HepG2 (cell line): ENCODE measurements around the gene SH3BP5. TPM values are rescaled to one million over a fixed set of nuclear protein-coding genes. Genes with fewer than 3 reads are reported as not detected.
A peak's percentile ranks its signal among the peaks of the same experiment; 100 is the strongest.

Experiments
- BCL3 ChIP-seq: sonication (generic); formaldehyde crosslinking; IDR thresholded peaks from 2 replicates; pipeline ENCODE4 v1.5.1; 2020; ENCODE audit warnings: mild to moderate bottlenecking, missing genetic modification reagents, moderate library complexity
- GABPB1 ChIP-seq: IDR thresholded peaks from 2 replicates; pipeline ENCODE4 v1.6.1; 2016; ENCODE audit warnings: mild to moderate bottlenecking, missing genetic modification reagents, moderate library complexity, missing compliant biosample characterization
- IKZF5 ChIP-seq: IDR thresholded peaks from 2 replicates; pipeline ENCODE4 v1.6.1; 2018; ENCODE audit warnings: missing genetic modification reagents, mild to moderate bottlenecking, missing compliant biosample characterization
- PLSCR1 ChIP-seq: sonication (generic); formaldehyde crosslinking; IDR thresholded peaks from 2 replicates; pipeline ENCODE4 v1.5.0; 2020; ENCODE audit warnings: missing genetic modification reagents, mild to moderate bottlenecking, borderline replicate concordance
- PRMT3 ChIP-seq: sonication (generic); formaldehyde crosslinking; IDR thresholded peaks from 2 replicates; pipeline ENCODE4 v1.8.1; 2022; ENCODE audit warnings: low read depth, mild to moderate bottlenecking, moderate library complexity, missing genetic modification reagents, borderline replicate concordance
- RFX1 ChIP-seq: fragments of 450-650 bp; IDR thresholded peaks from 2 replicates; pipeline ENCODE4 v1.6.1; 2017
- SAFB2 ChIP-seq: sonication (generic); formaldehyde crosslinking; IDR thresholded peaks from 2 replicates; pipeline ENCODE4 v1.5.1; 2020; ENCODE audit warnings: missing genetic modification reagents, low read depth, mild to moderate bottlenecking, borderline replicate concordance
- SRSF1 ChIP-seq: fragments of 200-400 bp; formaldehyde crosslinking; optimal IDR thresholded peaks from 2 replicates; pipeline ENCODE3; 2017; ENCODE audit warnings: mild to moderate bottlenecking, low read depth, low read length, moderate library complexity
- ZNF407 ChIP-seq: sonication (generic); formaldehyde crosslinking; IDR thresholded peaks from one replicate; pipeline ENCODE4 v1.5.1; 2020; ENCODE audit warnings: mild to moderate bottlenecking, missing genetic modification reagents; ENCODE audit errors: not compliant biosample characterization
- ZNF569 ChIP-seq: sonication (generic); formaldehyde crosslinking; IDR thresholded peaks from 2 replicates; pipeline ENCODE4 v1.5.0; 2020; ENCODE audit warnings: mild to moderate bottlenecking, missing genetic modification reagents, moderate library complexity, borderline replicate concordance
- ZNF574 ChIP-seq: sonication (generic); formaldehyde crosslinking; IDR thresholded peaks from 2 replicates; pipeline ENCODE4 v1.4.0; 2020; ENCODE audit warnings: missing genetic modification reagents
- ZNF589 ChIP-seq: sonication (generic); formaldehyde crosslinking; conservative IDR thresholded peaks from 2 replicates; pipeline ENCODE4 v1.8.0; 2022; ENCODE audit warnings: mild to moderate bottlenecking, moderate library complexity, missing genetic modification reagents
- ZNF75D ChIP-seq: sonication (generic); formaldehyde crosslinking; IDR thresholded peaks from 2 replicates; pipeline ENCODE4 v1.8.1; 2023; ENCODE audit warnings: missing genetic modification reagents, mild to moderate bottlenecking, borderline replicate concordance
- polyA plus RNA-seq, 8 experiments: library from polyadenylated mRNA; depleted of rRNA in 3 of 8; stranded (reverse) in 7 of 8; unstranded in 1 of 8; fragments of >200 nt; fragmentation: Illumina TruSeq in 4 of 8; extraction: Trizol in 4 of 8; gene quantifications; 2 replicates each; pipeline versions ENCODE4 v1.2.1 to v1.2.3, GENCODE V29; 2011 to 2016; ENCODE audit warnings: low read depth in 4 of 8, missing spikeins in 1 of 8, mixed read lengths in 1 of 8; ENCODE audit not compliant: insufficient read depth in 1 of 8
- total RNA-seq, 5 experiments: library from RNA; depleted of rRNA; stranded (reverse); fragments of >200 nt; fragmentation: Illumina TruSeq; extraction: Trizol; gene quantifications; 2 replicates each; pipeline ENCODE4 v1.2.3, GENCODE V29; 2016; ENCODE audit warnings: low read depth in 1 of 5

SH3BP5 gene
- total and polyA plus RNA-seq, 2 of the 13 experiments (the other 11 are each of a cell fraction or from before 2014, with no cell fraction given): 0.09 to 0.16 TPM

GRCh38 chr3:15332405-15333098 lies at the start of gene SH3BP5 (continued):
- TF ChIP-seq ZNF407 (no peak), GABPB1 (CRISPR knock-in tag) (peak; percentile 41; the same call in 1 of the 2 replicates), ZNF589 (CRISPR knock-in tag) (no peak), PLSCR1 (CRISPR knock-in tag) (no peak), SAFB2 (CRISPR knock-in tag) (0 out of 2 replicates have a peak, but pooled peaks have one; percentile 35), IKZF5 (CRISPR knock-in tag) (no peak), BCL3 (CRISPR knock-in tag) (no peak), RFX1 (no peak), PRMT3 (no peak), ZNF574 (CRISPR knock-in tag) (peak; percentile 34; the same call in 1 of the 2 replicates), SRSF1 (no peak), ZNF569 (CRISPR knock-in tag) (no peak), ZNF75D (no peak)
